HL-60 (cell line): ENCODE results near the gene NDE1.

Source experiments
- DNase-seq, 2 experiments: peaks; one replicate each; pipeline ENCODE4 v3.0.0-alpha.2; 2010 to 2020; ENCODE audit warnings: low read depth in 1 of 2, low spot score in 1 of 2
- H3K27ac ChIP-seq: fragments of 250-450 bp; sonication (Bioruptor Pico); replicated peaks from 2 replicates; pipeline ENCODE4 v1.5.1; 2020; ENCODE audit warnings: mild to moderate bottlenecking, moderate library complexity
- H3K27me3 ChIP-seq: fragments of 250-450 bp; sonication (Bioruptor Pico); 2 replicates; pipeline ENCODE4 v1.5.1; 2021; ENCODE audit warnings: mild to moderate bottlenecking, moderate library complexity; ENCODE audit not compliant: insufficient read depth, poor library complexity, severe bottlenecking
- H3K4me3 ChIP-seq: replicated peaks from 2 replicates; pipeline ENCODE4 v1.5.1; 2011; ENCODE audit warnings: mild to moderate bottlenecking, control low read depth, low read length; ENCODE audit not compliant: insufficient read depth
- CTCF ChIP-seq: IDR thresholded peaks from one replicate; pipeline ENCODE4 v1.5.1; 2011; ENCODE audit warnings: low read length, control low read depth, inconsistent platforms; ENCODE audit not compliant: insufficient read depth
- GABPA ChIP-seq: IDR thresholded peaks from 2 replicates; pipeline ENCODE4 v1.6.1; 2012; ENCODE audit warnings: low read depth
- POLR2AphosphoS5 ChIP-seq: IDR thresholded peaks from 2 replicates; pipeline ENCODE4 v1.6.1; 2012; ENCODE audit warnings: low read depth
- REST ChIP-seq: IDR thresholded peaks from 2 replicates; pipeline ENCODE4 v1.6.1; 2012; ENCODE audit warnings: low read depth; ENCODE audit not compliant: insufficient replicate concordance
- SPI1 ChIP-seq: IDR thresholded peaks from 2 replicates; pipeline ENCODE4 v1.6.1; 2012; ENCODE audit warnings: low read depth, mild to moderate bottlenecking, borderline replicate concordance

The NDE1 gene

GRCh38 chr16:15694499-15694898 lies 44.5 kb downstream of the NDE1 start:
- no peaks in the 10 kb centered on the region for H3K27me3 ChIP-seq
- H3K4me3 ChIP-seq = no peak overlapping the region
- no peak overlapping the region for H3K27ac ChIP-seq
- TF ChIP-seq SPI1 (no peak), POLR2AphosphoS5 (no peak), GABPA (no peak), REST (no peak), CTCF (no peak)
- no peak for DNase-seq

- Histone ChIP-seq H3K4me3 (no peak overlapping the region), H3K27me3 (no peaks in the 10 kb centered on the region), H3K27ac (no peak overlapping the region)
- DNase-seq = no peak
- no peak for TF ChIP-seq REST
- no peak for TF ChIP-seq GABPA
- TF ChIP-seq POLR2AphosphoS5 = no peak
- TF ChIP-seq CTCF = no peak
- no peak for TF ChIP-seq SPI1
Observed at GRCh38 chr16:15699819-15700218, 49.8 kb downstream of the NDE1 start.

- Histone ChIP-seq H3K4me3 (no peak overlapping the region), H3K27ac (no peak overlapping the region), H3K27me3 (no peaks in the 10 kb centered on the region)
- TF ChIP-seq POLR2AphosphoS5 = no peak
- TF ChIP-seq CTCF = no peak
- no peak for TF ChIP-seq GABPA
- no peak for TF ChIP-seq SPI1
- TF ChIP-seq REST = no peak
- no peak for DNase-seq
Observed at GRCh38 chr16:15701367-15701766, 51.3 kb downstream of the NDE1 start.
